ENCODE data around the gene SOD1.
"Not testable (repeated sequence)": the region's sequence is repeated elsewhere in the genome, so short reads cannot be mapped to it uniquely, and the experiment has no call there.

The SOD1 gene

DNA sequence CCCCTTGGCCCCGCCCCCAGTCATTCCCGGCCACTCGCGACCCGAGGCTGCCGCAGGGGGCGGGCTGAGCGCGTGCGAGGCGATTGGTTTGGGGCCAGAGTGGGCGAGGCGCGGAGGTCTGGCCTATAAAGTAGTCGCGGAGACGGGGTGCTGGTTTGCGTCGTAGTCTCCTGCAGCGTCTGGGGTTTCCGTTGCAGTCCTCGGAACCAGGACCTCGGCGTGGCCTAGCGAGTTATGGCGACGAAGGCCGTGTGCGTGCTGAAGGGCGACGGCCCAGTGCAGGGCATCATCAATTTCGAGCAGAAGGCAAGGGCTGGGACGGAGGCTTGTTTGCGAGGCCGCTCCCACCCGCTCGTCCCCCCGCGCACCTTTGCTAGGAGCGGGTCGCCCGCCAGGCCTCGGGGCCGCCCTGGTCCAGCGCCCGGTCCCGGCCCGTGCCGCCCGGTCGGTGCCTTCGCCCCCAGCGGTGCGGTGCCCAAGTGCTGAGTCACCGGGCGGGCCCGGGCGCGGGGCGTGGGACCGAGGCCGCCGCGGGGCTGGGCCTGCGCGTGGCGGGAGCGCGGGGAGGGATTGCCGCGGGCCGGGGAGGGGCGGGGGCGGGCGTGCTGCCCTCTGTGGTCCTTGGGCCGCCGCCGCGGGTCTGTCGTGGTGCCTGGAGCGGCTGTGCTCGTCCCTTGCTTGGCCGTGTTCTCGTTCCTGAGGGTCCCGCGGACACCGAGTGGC is at the start of gene SOD1:
TSS of gene SOD1 (plus strand) at position 158 of the 723 bp plus-strand sequence. CDS start at position 235, 77 bp downstream.
- peak; percentile 97 for DNase-seq

DNA sequence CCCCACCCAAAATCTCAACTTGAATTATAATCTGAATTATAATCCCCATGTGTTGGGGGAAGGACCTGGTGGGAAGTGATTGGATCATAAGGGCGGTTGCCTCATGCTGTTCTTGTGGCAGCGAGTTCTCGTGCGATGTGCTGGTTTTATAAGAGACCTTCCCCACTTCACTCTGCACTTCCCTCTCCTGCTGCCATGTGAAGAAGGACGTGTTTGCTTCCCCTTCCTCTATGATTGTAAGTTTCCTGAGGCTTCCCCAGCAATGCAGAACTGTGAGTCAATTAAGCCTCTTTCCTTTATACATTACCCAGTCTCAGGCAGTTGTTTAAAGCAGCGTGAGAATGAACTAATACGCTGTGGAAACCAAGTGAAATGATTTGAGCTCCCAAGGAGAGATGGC is 48.0 kb upstream of the SOD1 start:
- no peak for DNase-seq

DNA sequence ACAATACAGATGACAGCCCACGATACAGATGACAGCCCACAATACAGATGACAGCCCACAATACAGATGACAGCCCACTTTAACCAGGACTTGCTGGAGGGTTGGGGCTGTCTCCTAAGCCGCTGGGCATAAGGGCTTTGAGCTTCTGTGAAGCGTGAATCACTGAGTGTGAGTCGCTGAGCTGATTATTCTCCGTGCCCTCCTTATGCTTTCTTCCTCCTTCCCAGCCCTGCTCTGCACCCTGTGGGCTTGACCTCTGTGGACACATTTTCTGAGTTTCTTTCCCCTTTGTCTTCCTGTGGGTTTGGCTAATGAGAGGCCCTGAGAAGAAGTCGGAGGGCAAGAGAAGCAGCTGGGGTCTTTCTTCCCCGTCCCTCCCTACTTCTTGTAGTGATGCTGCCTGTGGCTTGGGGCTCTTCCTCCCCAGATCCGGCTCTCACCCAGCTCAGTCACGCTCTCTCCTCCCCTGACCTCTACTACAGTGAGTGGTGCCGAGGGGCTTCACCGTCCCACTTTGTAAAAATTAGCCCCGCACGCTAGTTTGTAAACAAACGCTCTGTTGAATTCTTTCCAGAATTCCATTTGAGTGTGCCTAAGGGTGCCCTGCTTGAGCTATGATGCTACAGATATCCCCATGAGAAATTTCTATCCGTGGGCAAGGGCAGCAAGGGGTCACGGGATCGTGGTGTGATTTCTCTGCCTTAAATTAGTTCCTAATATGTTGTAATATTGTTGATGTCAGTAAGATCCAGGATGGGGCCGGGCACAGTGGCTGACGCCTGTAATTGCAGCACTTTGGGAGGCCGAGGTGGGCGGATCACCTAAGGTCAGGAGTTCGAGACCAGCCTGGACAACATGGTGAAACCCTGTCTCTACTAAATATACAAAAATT is 46.4 kb upstream of the SOD1 start:
- no peak for DNase-seq

DNA sequence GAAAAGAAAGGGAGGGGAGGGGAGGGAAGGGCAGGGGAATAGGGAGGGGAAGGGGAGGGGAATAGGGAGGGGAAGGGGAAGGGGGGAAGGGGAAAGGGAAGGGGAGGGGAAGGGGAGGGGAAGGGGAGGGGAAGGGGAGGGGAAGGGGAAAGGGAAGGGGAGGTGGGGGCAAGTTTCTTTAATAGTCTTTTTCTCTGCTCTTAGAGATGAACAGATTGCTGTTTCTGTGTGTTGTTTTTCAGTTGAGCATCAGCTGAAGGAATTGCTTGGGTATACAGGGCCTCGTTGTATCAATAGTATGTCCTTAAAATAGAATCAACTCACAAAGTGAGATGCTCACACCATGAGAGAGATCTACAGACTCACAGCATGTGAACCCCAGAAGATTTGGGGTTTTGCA is 44.8 kb upstream of the SOD1 start:
- DNase-seq = no peak

DNA sequence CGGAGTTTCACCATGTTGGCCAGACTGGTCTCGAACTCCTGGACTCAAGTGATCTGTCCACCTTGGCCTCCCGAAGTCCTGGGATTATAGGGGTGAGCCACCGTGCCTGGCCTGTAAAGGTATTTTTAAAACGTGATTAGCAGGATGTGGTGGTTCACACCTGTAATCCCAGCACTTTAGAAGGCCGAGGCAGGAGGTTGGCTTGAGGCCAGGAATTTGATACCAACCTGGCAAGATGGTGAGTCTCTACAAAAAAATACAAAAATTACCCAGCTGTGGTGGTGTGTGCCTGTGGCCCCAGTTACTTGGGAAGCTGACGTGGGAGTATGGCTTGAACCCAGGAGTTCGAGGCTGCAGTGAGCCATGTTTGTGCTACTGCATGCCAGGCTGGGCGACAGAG is 43.3 kb upstream of the SOD1 start:
- no peak for DNase-seq

DNA sequence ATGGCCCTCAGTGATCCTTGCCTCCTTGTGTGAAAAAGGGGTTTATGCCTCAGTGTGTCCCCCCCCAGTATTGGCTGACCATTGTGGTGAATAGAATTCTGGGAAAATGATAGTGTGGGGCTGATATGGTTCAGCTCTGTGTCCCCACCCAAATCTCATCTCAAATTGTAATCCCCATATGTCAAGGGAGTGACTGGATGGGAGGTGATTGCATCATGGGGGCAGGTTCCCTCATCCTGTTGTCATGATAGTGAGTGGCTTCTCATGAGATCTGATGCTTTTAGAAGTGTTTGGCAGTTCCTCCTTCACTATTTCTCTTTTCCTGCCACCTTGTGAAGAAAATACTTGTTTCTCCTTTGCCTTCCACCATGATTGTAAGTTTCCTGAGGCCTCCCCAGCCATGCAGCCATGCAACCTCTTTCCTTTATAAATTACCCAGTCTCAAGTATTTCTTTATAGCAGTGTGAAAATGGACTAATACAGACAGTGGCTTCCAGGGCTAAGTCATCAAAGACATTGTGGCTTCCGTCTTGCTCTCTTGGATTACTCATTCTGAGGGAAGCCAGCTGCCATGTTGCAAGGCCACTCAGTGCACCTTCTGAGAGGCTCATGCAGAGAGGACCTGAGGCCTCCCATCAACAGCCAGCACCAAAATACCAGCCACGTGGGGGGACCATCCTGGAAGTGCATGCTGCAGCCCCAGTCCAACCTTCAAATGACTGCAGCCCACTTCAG is 40.6 kb upstream of the SOD1 start:
- DNase-seq = no peak

DNA sequence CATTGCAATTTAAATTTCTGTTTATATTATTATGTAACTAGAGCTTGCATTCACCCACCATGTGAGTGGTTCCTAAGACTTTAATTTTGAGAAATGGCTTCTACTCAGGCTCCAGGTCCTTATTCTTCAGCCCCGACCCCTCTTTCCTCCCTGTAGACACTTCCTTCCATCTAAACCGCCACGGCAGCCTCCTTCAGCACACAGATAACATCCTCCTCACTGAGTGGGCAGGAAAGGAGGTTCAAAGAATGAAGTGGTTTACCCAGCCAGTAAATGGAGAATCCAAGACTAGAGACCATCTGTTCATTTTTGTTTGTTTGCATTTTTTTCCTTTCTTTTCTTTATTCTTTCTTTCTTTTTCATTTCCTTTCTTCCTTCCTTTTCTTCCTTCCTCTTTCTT is 37.1 kb upstream of the SOD1 start:
- no peak for DNase-seq

DNA sequence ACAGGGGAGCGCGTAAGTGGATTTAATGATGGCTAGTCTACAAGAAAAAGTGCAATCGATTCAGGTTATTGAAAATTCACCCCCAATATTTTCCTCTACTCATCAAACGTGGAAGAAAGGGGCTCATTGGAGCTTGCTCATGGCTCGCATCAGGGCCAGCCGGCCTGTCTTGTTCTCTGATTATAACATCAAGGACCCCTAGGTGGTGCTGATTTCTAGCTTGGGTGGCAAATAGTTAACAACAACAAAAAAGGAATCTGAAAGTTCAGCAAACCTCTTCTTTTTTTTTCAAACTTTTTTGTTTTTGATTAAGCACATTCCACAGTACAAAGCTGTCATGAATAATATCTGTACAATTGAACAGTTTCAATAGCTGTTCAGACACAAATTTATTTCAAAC is 35.8 kb upstream of the SOD1 start:
- DNase-seq = no peak

DNA sequence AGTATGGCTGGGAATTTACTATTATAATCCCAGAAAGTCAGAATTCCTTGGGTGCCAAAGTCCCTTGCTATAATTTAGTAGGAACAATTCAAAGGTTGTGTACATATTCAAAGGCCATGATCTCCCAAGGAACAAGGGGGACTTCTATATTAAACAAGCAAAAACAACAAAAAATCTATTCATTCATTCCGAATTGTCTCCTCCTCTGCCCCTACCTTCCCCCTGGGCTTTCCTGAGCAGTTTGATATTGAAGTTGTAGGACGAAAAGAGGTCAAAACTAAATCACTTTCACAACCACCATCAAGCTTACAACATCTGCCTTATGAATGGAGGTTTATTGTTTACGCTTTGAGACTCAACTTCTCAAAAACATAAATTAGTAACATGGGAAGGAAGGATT is 35.3 kb upstream of the SOD1 start:
- no peak for DNase-seq

DNA sequence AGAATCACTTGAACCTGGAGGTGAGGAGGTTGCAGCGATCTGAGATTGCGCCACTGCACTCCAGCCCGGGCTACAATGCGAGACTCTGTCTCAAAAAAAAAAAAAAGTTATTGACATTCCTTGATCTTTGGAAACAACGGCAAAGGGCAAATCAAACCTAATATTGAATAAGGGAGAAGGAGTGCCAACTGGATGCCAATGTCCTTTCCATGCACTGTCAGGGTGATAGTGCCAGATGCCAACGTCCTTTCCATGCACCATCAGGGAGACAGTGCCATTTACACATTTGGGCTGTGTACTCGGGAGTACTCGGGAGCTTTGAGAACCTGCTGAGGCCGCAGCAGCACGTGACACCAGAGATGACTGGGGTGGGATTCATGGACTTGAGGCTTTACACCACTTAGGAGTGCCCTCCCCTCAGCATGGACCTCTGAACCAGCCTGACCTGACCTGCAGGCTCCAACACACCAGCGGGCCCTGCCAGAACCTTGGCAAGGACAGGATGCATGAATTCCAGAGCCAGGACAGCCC is 34.5 kb upstream of the SOD1 start:
- no peak for DNase-seq

DNA sequence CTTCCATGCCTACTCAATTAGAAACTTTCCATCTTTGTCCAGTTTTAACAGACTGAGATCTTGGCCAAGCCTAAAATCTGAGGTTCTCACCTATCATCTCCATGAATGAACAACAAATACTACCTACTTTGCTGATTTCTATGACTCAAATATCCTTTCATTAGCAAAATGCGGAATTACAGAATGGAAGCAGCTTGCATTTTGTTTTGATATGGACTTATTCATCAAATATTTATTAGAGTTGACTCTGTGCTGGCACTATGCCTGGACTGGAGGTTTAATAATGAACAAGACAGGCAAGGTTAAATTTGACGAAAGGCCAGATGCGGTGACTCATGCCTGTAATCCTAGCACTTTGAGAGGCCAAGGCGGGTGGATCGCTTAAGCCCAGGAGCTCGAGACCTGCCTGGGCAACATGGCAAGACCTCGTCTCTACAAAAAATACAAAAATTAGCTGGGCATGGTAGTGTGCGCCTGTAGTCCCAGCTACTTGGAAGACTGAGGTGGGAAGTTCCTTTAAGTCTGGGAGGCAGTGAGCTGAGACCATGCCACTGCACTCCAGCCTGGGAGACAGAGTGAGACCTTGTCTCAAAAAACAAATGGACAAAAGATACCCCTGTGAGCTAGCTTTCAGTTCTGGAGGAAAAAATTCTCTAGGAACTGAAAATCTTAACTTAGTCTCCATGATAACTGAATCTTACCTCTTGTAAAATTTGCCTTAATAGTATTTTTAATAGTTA is 29.4 kb upstream of the SOD1 start:
- DNase-seq = no peak

DNA sequence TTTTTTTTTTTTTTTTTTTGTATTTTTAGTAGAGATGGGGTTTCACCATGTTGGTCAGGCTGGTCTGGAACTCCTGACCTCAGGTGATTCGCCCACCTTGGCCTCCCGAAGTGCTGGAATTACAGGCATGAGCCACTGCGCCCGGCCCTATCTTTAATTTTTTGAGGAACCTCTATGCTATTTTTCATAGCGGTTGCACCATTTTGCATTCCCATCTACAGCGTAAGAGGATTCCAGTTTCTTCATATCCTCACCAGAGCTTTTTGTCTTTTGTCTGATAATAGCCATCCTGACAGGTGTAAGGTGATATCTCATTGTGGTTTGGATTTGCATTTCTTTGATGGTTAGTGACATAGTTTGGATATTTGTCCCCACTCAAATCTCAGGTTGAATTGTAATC is 27.6 kb upstream of the SOD1 start:
- DNase-seq = not testable (repeated sequence)

DNA sequence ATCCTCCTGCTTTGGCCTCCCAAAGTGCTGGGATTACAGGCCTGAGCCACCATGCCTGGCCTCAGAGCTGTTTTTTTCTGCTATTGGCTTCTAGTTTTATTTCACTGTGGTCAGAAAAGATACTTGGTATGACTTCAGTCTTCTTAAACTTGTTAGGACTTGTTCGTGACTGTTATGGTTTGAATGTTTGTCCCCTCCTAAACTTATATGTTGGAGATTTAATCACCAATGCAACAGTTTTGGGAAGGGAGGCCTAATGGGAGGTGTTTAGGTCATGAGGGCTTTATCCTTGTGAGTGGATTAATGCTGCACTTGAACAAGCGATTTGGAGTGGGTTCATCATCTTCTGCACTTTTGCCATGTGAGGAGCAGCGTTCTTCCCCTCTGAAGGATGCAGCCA is 24.5 kb upstream of the SOD1 start:
- DNase-seq = no peak

DNA sequence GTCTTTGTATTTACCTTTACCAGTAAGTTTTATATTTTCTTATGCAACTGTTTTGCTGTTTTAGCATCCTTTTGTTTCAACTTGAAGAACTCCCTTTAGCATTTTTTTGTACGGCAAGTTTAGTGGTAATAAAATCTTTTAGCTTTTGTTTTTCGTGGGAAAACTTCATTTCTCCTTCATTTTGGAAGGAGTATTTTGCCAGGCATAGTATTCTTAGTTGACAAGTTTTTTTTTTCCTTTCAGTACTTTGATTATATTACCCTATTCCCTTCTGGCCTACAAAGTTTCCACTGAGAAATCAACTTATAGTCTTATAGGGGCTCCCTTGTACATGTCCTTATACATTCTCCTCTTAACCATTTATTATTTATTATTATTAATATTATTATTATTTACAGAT is 22.6 kb upstream of the SOD1 start:
- no peak for DNase-seq

DNA sequence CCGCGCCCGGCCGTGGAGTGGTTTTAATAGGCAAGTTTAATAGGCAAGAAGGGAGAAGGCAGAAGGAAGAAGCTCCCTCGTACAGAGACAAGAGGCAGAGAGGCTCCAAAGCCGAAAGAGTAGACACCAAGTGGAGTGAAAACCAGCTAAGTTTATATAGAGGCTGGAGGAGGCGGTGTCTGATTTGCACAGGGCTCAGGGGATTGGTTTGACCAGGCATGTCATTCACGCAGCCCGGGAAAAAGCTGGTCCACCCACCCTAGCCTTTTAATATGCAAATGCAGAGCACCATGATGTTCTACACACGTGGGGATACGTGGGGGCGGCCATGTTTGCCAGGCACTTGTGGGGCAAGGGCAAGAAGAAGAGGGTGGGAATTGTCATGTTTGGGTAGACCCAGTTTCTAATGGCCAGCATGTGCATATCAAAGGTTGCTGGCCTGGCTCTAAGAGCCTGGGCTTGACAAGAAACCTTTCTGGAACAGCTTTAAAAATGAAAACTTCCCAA is 18.0 kb upstream of the SOD1 start:
- no peak for DNase-seq

DNA sequence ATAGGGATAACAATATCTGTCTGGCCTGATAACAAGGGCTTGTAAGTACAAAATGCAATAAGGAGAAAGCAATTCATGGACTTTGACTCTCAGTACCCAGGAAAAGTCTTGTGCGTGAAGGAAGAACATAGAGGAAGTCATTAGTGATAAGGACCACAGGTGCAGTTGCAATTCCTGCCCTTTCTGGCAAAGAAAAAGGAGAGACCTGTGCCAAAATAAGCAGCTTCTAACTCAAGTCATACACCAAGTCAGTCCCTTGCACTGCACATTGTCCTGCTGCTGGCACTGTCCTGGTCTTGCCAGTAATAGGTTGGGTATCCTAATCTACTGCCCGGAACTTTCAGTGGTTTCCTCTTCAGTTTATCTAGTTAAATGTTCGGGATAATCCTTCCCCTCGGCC is 14.8 kb upstream of the SOD1 start:
- no peak for DNase-seq

DNA sequence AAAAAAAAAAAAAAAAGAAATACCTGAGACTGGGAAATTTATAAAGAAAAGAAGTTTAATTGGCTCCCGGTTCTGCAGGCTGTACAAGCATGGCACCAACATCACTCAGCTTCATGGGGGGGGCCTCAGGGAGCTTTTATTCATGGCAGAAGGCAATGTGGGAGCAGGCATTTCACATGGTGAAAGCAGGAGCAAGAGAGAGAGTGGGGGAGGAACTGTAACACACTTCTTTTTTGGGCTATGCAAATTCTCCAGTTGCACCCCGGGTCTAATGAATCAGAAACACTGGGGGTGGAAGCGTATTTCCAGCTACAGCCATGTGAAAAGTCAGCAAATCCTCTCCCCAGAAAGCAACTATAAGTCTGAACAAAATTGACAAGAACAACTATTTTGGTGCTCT is 11.8 kb upstream of the SOD1 start:
- no peak for DNase-seq

DNA sequence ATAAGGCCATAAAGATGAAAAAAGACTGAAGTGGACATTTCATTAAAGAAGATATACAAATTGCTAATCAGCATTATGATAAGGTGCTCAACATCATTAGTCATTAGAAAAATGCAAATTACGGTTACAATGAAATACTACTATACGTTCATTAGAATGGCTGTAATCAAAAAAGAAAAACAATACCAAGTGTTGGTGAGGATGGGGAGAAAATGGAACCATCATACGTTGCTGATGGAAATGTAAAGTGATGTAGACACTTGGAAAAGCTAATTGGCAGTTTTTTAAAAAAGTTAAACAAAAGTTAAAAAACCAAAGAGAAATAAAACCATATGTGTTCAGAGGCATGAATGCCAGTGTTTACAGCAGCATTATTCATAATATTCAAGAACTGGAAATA is 8.6 kb upstream of the SOD1 start:
- no peak for DNase-seq

DNA sequence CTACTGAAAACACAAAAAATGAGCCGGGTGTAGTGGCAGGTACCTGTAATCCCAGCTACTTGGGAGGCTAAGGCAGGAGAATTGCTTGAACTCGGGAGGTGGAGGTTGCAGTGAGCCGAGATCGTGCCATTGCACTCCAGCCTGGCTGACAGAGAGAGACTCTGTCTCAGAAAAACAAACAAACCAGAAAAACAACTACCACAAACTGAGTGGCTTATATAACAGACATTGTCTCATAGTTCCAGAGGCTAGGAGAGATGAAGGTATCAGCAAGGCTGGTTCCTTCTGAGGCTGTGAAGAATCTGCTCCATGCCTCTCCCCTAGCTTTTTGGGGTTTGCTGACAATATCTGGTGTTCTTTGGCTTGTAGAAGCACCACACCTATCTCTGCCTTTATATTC is 8.0 kb upstream of the SOD1 start:
- DNase-seq = not testable (repeated sequence)

DNA sequence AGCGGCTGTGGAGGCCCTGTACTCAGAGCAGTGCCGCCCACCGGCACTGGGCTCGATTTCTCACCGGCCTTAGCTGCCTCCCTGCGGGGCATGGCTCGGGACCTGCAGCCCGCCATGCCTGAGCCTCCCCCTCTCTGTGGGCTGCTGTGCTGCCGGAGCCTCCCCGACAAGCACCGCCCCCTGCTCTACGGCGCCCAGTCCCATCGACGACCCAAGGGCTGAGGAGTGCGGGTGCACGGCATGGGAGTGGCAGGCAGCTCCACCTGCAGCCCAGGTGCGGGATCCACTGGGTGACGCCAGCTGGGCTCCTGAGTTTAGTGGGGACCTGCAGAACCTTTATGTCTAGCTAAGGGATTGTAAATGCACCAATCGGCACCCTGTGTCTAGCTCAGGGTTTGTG is 5.2 kb upstream of the SOD1 start:
- DNase-seq = no peak

DNA sequence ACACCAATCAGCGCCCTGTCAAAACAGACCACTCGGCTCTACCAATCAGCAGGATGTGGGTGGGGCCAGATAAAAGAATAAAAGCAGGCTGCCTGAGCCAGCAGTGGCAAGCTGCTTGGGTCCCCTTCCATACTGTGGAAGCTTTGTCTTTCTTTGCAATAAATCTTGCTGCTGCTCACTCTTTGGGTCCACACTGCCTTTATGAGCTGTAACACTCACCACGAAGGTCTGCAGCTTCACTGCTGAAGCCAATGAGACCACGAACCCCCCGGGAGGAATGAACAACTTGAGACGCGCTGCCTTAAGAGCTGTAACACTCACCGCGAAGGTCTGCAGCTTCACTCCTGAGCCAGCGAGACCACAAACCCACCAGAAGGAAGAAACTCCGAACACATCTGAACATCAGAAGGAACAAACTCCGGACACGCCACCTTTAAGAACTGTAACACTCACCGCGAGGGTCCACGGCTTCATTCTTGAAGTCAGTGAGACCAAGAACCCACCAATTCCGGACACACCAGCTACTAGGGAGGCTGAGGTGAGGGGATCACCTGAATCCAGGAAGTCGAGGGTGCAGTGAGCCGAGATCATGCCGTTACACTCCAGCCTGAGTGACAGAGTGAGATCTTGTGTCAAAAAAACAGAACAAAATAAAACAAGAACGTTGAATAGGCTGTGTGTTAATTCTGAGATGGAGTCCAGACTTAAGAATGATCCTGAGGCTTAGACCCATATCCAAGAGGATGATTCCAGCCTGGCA is 4.5 kb upstream of the SOD1 start:
- DNase-seq = peak; percentile 45
